ENCODE measurements around the gene TEKTIP1.

DNA sequence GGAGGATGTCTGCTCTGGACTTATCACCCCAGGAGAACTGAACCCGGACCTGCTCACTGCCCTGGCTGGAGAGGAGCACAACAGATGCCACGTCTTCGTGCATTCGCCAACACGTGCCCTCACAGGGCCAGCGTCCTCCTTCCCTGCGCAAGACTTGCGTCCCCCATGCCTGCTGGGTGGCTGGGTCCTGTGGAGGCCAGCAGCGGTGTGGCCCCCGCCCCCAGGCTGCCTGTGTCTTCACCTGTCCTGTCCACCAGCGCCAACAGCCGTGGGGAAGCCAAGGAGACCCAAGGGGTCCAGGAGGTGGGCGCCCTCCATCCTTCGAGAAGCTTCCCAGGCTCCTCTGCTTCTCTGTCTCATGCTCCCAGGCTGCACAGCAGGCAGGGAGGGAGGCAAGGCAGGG, 3.4 kb upstream of the TEKTIP1 start:
- TF ChIP-seq CREB1 (IDR thresholded peaks at IDR 0.05; ENCODE audit: low read depth) (no peak), CEBPB (IDR thresholded peaks at IDR 0.05) (no peak), EP300 (IDR thresholded peaks at IDR 0.05; ENCODE audit: borderline replicate concordance) (no peak), TCF12 (IDR thresholded peaks at IDR 0.05; ENCODE audit: low read depth) (no peak), RAD21 (IDR thresholded peaks at IDR 0.05; ENCODE audit: low read depth) (no peak)
- TF ChIP-seq, protein P1, sequence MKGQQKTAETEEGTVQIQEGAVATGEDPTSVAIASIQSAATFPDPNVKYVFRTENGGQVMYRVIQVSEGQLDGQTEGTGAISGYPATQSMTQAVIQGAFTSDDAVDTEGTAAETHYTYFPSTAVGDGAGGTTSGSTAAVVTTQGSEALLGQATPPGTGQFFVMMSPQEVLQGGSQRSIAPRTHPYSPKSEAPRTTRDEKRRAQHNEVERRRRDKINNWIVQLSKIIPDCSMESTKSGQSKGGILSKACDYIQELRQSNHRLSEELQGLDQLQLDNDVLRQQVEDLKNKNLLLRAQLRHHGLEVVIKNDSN (IDR thresholded peaks at IDR 0.05) = no peak

All from Ishikawa (cell line).